H1 (cell line): ENCODE results near the gene RNF41. TPM values are rescaled to one million over a fixed set of nuclear protein-coding genes. Genes with fewer than 3 reads are reported as not detected.

Experiments used
- CTCF ChIA-PET: fragments of 300-600 bp; sonication (Branson Sonifier 250); formaldehyde crosslinking; loops from one replicate; lab custom pipeline; 2021; ENCODE audit not compliant: partially characterized antibody; lab: Charles Lee
- POLR2A ChIA-PET: fragments of 300-600 bp; sonication (Branson Sonifier 250); formaldehyde crosslinking; loops from one replicate; lab custom pipeline; 2021; ENCODE audit warnings: inconsistent platforms; ENCODE audit not compliant: partially characterized antibody; lab: Charles Lee
- DNase-seq, 2 experiments: peaks; one replicate each; pipeline versions ENCODE4 v3.0.0 to v3.0.0-alpha.2; 2010 to 2022; ENCODE audit warnings: low spot score in 2 of 2, low read depth in 1 of 2, mixed read lengths in 1 of 2
- FAIRE-seq: peaks from 2 replicates; lab custom pipeline; 2011; peaks lifted over from hg19 to GRCh38; lab: Jason Lieb, UNC
- H2AFZ ChIP-seq: 2 replicates; pipeline ENCODE4 v1.8.1; 2012; ENCODE audit warnings: low read length, inconsistent platforms
- H2AK5ac ChIP-seq: 2 replicates; pipeline ENCODE4 v1.6.1; 2013; ENCODE audit warnings: low read depth, low read length
- H2BK120ac ChIP-seq: replicated peaks from 2 replicates; pipeline ENCODE3; 2013; ENCODE audit warnings: low read depth, low read length, inconsistent platforms
- H2BK12ac ChIP-seq: 2 replicates; pipeline ENCODE4 v1.6.1; 2013; ENCODE audit warnings: low read depth, low read length
- H2BK15ac ChIP-seq: 2 replicates; pipeline ENCODE4 v1.6.1; 2013; ENCODE audit warnings: low read length
- H2BK20ac ChIP-seq: 2 replicates; pipeline ENCODE4 v1.6.1; 2013; ENCODE audit warnings: low read length
- H2BK5ac ChIP-seq: 2 replicates; pipeline ENCODE4 v1.6.1; 2013; ENCODE audit warnings: low read depth, low read length
- H3K14ac ChIP-seq: 2 replicates; pipeline ENCODE4 v1.6.1; 2013; ENCODE audit warnings: inconsistent platforms; ENCODE audit not compliant: insufficient read length
- H3K18ac ChIP-seq: 2 replicates; pipeline ENCODE4 v1.6.1; 2013; ENCODE audit warnings: low read length; ENCODE audit errors: extremely low read depth
- H3K23ac ChIP-seq: 2 replicates; pipeline ENCODE4 v1.6.1; 2013; ENCODE audit warnings: inconsistent platforms; ENCODE audit not compliant: insufficient read length
- H3K23me2 ChIP-seq: 2 replicates; pipeline ENCODE4 v1.6.1; 2013; ENCODE audit warnings: low read depth, low read length
- H3K27ac ChIP-seq: 2 replicates; pipeline ENCODE4 v1.6.1; 2011; ENCODE audit warnings: low read depth, low read length, inconsistent platforms
- H3K27me3 ChIP-seq, 4 experiments: replicated peaks in 1 of 4; 1 replicate in 1 of 4; 2 replicates in 3 of 4; pipeline versions ENCODE4 v1.6.1 to v1.8.1; 2011 to 2013; ENCODE audit warnings: low read length in 3 of 4, mild to moderate bottlenecking in 3 of 4, inconsistent platforms in 2 of 4, mixed read lengths in 2 of 4, moderate library complexity in 1 of 4; ENCODE audit not compliant: control insufficient read depth in 3 of 4, insufficient read depth in 3 of 4; ENCODE audit errors: extremely low read depth in 1 of 4
- H3K36me3 ChIP-seq, 4 experiments: 2 replicates each; pipeline versions ENCODE4 v1.6.1 to v1.8.1; 2011 to 2013; ENCODE audit warnings: mild to moderate bottlenecking in 4 of 4, low read length in 3 of 4, moderate library complexity in 2 of 4, control low read depth in 1 of 4, inconsistent platforms in 1 of 4; ENCODE audit not compliant: insufficient read depth in 4 of 4, control insufficient read depth in 2 of 4
- H3K4ac ChIP-seq: replicated peaks from 2 replicates; pipeline ENCODE3; 2013; ENCODE audit warnings: low read length, low read depth, mixed read lengths, inconsistent platforms; ENCODE audit not compliant: insufficient read length
- H3K4me1 ChIP-seq, 4 experiments: replicated peaks in 1 of 4; 1 replicate in 1 of 4; 2 replicates in 3 of 4; pipeline versions ENCODE4 v1.6.1 to v1.8.1; 2011 to 2013; ENCODE audit warnings: low read length in 3 of 4, inconsistent platforms in 2 of 4, mixed read lengths in 1 of 4; ENCODE audit not compliant: insufficient read depth in 4 of 4, control insufficient read depth in 3 of 4
- H3K4me2 ChIP-seq, 2 experiments: 2 replicates each; pipeline versions ENCODE4 v1.6.1 to v1.8.1; 2011 to 2013; ENCODE audit warnings: low read depth in 2 of 2, low read length in 2 of 2, control low read depth in 1 of 2, inconsistent platforms in 1 of 2, mild to moderate bottlenecking in 1 of 2; ENCODE audit not compliant: insufficient read depth in 1 of 2
- H3K4me3 ChIP-seq, 4 experiments: fragments of 200-600, 300-600 bp in 1 of 4; sonication (generic), shearing (Covaris generic), sonication (Bioruptor Twin) in 1 of 4; 2 replicates each; pipeline versions ENCODE4 v1.5.1 to v1.8.1; 2011 to 2016; ENCODE audit warnings: low read length in 4 of 4, low read depth in 3 of 4, control low read depth in 2 of 4, inconsistent platforms in 2 of 4, mild to moderate bottlenecking in 2 of 4, mixed read lengths in 1 of 4, moderate library complexity in 1 of 4; ENCODE audit not compliant: insufficient read depth in 2 of 4; ENCODE audit errors: extremely low read depth in 1 of 4
- H3K56ac ChIP-seq: replicated peaks from 2 replicates; pipeline ENCODE3; 2013; ENCODE audit warnings: low read depth, mild to moderate bottlenecking, mixed read lengths, low read length, inconsistent platforms; ENCODE audit not compliant: insufficient read length
- H3K79me1 ChIP-seq: 2 replicates; pipeline ENCODE4 v1.6.1; 2013; ENCODE audit warnings: low read depth, low read length, control low read depth
- H3K79me2 ChIP-seq, 2 experiments: 2 replicates each; pipeline versions ENCODE4 v1.6.1 to v1.8.1; 2012 to 2013; ENCODE audit warnings: low read length in 2 of 2, mild to moderate bottlenecking in 2 of 2, inconsistent platforms in 1 of 2; ENCODE audit not compliant: insufficient read depth in 2 of 2, control insufficient read depth in 1 of 2
- H3K9ac ChIP-seq, 4 experiments: replicated peaks in 1 of 4; 1 replicate in 1 of 4; 2 replicates in 3 of 4; pipeline versions ENCODE4 v1.6.1 to v1.8.1; 2011 to 2013; ENCODE audit warnings: low read depth in 3 of 4, low read length in 3 of 4, control low read depth in 2 of 4, mild to moderate bottlenecking in 2 of 4, moderate library complexity in 2 of 4, inconsistent platforms in 1 of 4; ENCODE audit errors: extremely low read depth in 1 of 4
- H3K9me3 ChIP-seq, 2 experiments: 2 replicates each; pipeline versions ENCODE4 v1.6.1 to v1.8.1; 2012 to 2013; ENCODE audit warnings: mild to moderate bottlenecking in 2 of 2, moderate library complexity in 2 of 2, control low read depth in 1 of 2, inconsistent platforms in 1 of 2, low read depth in 1 of 2, low read length in 1 of 2, mixed read lengths in 1 of 2; ENCODE audit not compliant: insufficient read depth in 2 of 2
- H4K20me1 ChIP-seq, 2 experiments: replicated peaks in 1 of 2; 2 replicates each; pipeline versions ENCODE3 to v1.8.1; 2011 to 2013; ENCODE audit warnings: inconsistent platforms in 2 of 2, low read length in 2 of 2, mild to moderate bottlenecking in 1 of 2; ENCODE audit not compliant: insufficient read depth in 2 of 2, control insufficient read depth in 1 of 2
- H4K5ac ChIP-seq: 2 replicates; pipeline ENCODE4 v1.6.1; 2013; ENCODE audit warnings: low read length, low read depth, mixed read lengths, inconsistent platforms; ENCODE audit not compliant: insufficient read length
- H4K8ac ChIP-seq: 2 replicates; pipeline ENCODE4 v1.8.0; 2013; ENCODE audit warnings: mild to moderate bottlenecking, moderate library complexity, low read length, inconsistent platforms; ENCODE audit not compliant: insufficient read depth; ENCODE audit errors: extremely low read depth
- H4K91ac ChIP-seq: replicated peaks from 2 replicates; pipeline ENCODE3; 2013; ENCODE audit warnings: low read length, mixed read lengths, inconsistent platforms; ENCODE audit not compliant: insufficient read length
- ATF3 ChIP-seq: IDR thresholded peaks from 2 replicates; pipeline ENCODE4 v1.6.1; 2011; ENCODE audit warnings: low read depth, mild to moderate bottlenecking, low read length; ENCODE audit not compliant: insufficient read depth
- HDAC2 ChIP-seq, 2 experiments: fragments of 300-600 bp in 1 of 2; sonication (generic) in 1 of 2; IDR thresholded peaks; 2 replicates each; pipeline ENCODE4 v1.6.1; 2011 to 2012; ENCODE audit warnings: low read depth in 2 of 2, low read length in 2 of 2, mild to moderate bottlenecking in 2 of 2, moderate library complexity in 2 of 2, borderline replicate concordance in 1 of 2, inconsistent platforms in 1 of 2
- NANOG ChIP-seq: IDR thresholded peaks from 2 replicates; pipeline ENCODE4 v1.6.1; 2011; ENCODE audit warnings: low read length, low read depth, mild to moderate bottlenecking, inconsistent platforms; ENCODE audit not compliant: insufficient read depth, poor library complexity, severe bottlenecking
- SIN3A ChIP-seq, 2 experiments: IDR thresholded peaks in 1 of 2; conservative IDR thresholded peaks in 1 of 2; 2 replicates each; pipeline ENCODE4 v1.6.1; 2011 to 2012; ENCODE audit warnings: low read length in 2 of 2, improper control_type of control experiment in 1 of 2, low read depth in 1 of 2, mild to moderate bottlenecking in 1 of 2
- SIRT6 ChIP-seq: IDR thresholded peaks from one replicate; pipeline ENCODE4 v1.7.1; 2012; ENCODE audit warnings: low read length, inconsistent platforms
- TAF7 ChIP-seq: optimal IDR thresholded peaks from 2 replicates; pipeline ENCODE3; 2011; ENCODE audit warnings: low read depth, mild to moderate bottlenecking, inconsistent platforms, low read length, moderate library complexity, borderline replicate concordance
- YY1 ChIP-seq: IDR thresholded peaks from 2 replicates; pipeline ENCODE4 v1.6.1; 2011; ENCODE audit warnings: low read depth, mild to moderate bottlenecking, low read length
- WGBS, 2 experiments: shearing (Covaris generic) in 1 of 2; methylation state at CpG; one replicate each; pipeline versions ENCODE4 v1.1.6 to v1.1.7; 2013 to 2015; ENCODE audit warnings: low lambda C conversion rate in 2 of 2, mixed read lengths in 2 of 2, inconsistent platforms in 1 of 2, low coverage in 1 of 2, missing lambda C conversion rate in 1 of 2; ENCODE audit not compliant: insufficient replicate concordance in 2 of 2, insufficient coverage in 1 of 2, insufficient read length in 1 of 2; ENCODE audit errors: extremely low coverage in 1 of 2, missing lambda C conversion rate in 1 of 2; 5-methylcytosine and 5-hydroxymethylcytosine counted together
- polyA plus RNA-seq, 7 experiments: library from polyadenylated mRNA; depleted of rRNA in 3 of 7; stranded (reverse) in 5 of 7; unstranded in 2 of 7; fragments of >200 nt in 5 of 7; fragments of 200-250 nt in 2 of 7; gene quantifications; 1 replicate in 5 of 7; 2 replicates in 1 of 7; 4 replicates in 1 of 7; pipeline versions ENCODE4 v1.2.1 to v1.2.3, GENCODE V29; 2011 to 2013; ENCODE audit warnings: missing spikeins in 2 of 7, mixed read lengths in 2 of 7
- total RNA-seq: library from RNA; stranded (reverse); fragmentation: NEBNext Ultra II Directional; extraction: Animal tissue kit (Norgen Biotek cat#: 25700); gene quantifications from 2 replicates; pipeline ENCODE4 v1.2.1, GENCODE V29; 2021
- TF ChIP-seq, protein P1 (sequence below), 3 experiments: IDR thresholded peaks; 1 replicate in 2 of 3; 2 replicates in 1 of 3; pipeline versions ENCODE4 v1.5.1 to v1.6.1; 2011; ENCODE audit warnings: low read length in 3 of 3, mild to moderate bottlenecking in 3 of 3, inconsistent platforms in 2 of 3, low read depth in 1 of 3, moderate library complexity in 1 of 3; ENCODE audit not compliant: insufficient read depth in 1 of 3; ENCODE audit errors: control extremely low read depth in 1 of 3

The RNF41 gene
- total and polyA plus RNA-seq, 2 of the 8 experiments (the other 6 are each of a cell fraction or from before 2014, with no cell fraction given): 55.5 to 98.6 TPM

DNA sequence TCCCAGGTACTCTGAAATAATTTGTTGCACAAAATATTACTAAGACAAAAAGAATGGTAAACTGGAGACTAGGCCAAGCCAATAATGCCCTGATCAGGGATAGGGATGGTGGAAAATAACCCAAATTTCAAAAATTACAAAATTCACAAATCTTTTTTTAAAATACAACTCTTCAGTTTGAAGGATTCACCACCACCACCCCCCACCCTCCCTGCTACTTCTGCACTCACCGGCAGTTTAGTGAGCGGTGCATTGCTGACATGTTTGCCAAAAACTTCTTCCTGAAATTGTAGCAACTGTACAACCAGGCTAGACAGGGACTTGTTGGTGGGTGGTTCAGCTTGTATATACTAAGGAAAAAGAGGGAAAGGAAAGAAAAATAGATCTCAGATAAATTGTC is 34.8 kb downstream of the RNF41 start:
- H2BK20ac ChIP-seq: no peak overlapping the region
- peaks cover 14 to 31% of the 10 kb centered on the region in 2 experiments for H3K79me2 ChIP-seq
- no peak overlapping the region for H3K4ac ChIP-seq
- peaks cover 3% of the 10 kb centered on the region; the same call in 1 of the 2 replicates for H3K79me1 ChIP-seq
- H2BK12ac ChIP-seq: no peak overlapping the region
- H3K23me2 ChIP-seq: peaks cover 11% of the 10 kb centered on the region
- FAIRE-seq (no peak), DNase-seq (no peak)
- no peak overlapping the region for H3K14ac ChIP-seq
- no peak overlapping the region for H4K5ac ChIP-seq
- H3K9me3 ChIP-seq: no peaks in the 10 kb centered on the region
- ChIA-PET CTCF (interaction anchor here (1.3 to 6.2 kb wide), 7 partner anchors 12 to 76 kb away, joined by 3 to 111 read pairs (median 11); partner anchors contain the start of genes ESYT1 and RNF41), POLR2A (interaction anchor here (1.1 to 26.3 kb wide), 8 partner anchors 12 to 1334 kb away, joined by 3 to 656 read pairs (median 56); partner anchors contain the start of genes DDIT3, MYL6, PA2G4 and RNF41)
- H3K4me1 ChIP-seq: peaks cover 2 to 8% (median 4%) of the 10 kb centered on the region in 4 experiments; a peak in 3 of 7 replicates
- H4K20me1 ChIP-seq: peaks cover 0 to 4% of the 10 kb centered on the region in 2 experiments
- H4K91ac ChIP-seq: no peak overlapping the region
- no peak overlapping the region for H3K4me3 ChIP-seq
- no peak overlapping the region for H3K27ac ChIP-seq
- no peak overlapping the region for H2BK5ac ChIP-seq
- H2BK120ac ChIP-seq: no peak overlapping the region
- H3K4me2 ChIP-seq: no peak overlapping the region; a peak in 1 of 4 replicates
- H3K9ac ChIP-seq: no peak overlapping the region
- H3K23ac ChIP-seq: no peak overlapping the region
- WGBS, 2 experiments: 83% methylated on average over 2 of the region's 2 CpGs; no CpG with 5 or more reads in 1 of the 2 experiments
- no peak overlapping the region for H2BK15ac ChIP-seq
- H3K18ac ChIP-seq: no peak overlapping the region
- H4K8ac ChIP-seq: no peak overlapping the region
- no peak overlapping the region for H2AK5ac ChIP-seq
- H3K36me3 ChIP-seq: peaks cover 21 to 44% (median 36%) of the 10 kb centered on the region in 4 experiments
- H3K27me3 ChIP-seq: no peaks in the 10 kb centered on the region
- no peak overlapping the region for H2AFZ ChIP-seq
- no peak overlapping the region for H3K56ac ChIP-seq
- no peak for TF ChIP-seq YY1
- TF ChIP-seq ATF3: no peak
- no peak for TF ChIP-seq NANOG
- TF ChIP-seq HDAC2 (IDR thresholded peaks at IDR 0.05; ENCODE audit: borderline replicate concordance in 1 of 2, low read depth in 2 of 2, low read length in 2 of 2): no peak
- no peak for TF ChIP-seq SIRT6
- TF ChIP-seq SIN3A (conservative IDR thresholded peaks at IDR 0.05 in 1 of 2, IDR thresholded peaks at IDR 0.05 in 1 of 2; ENCODE audit: low read depth in 1 of 2, low read length in 2 of 2): no peak
- TF ChIP-seq, protein P1, sequence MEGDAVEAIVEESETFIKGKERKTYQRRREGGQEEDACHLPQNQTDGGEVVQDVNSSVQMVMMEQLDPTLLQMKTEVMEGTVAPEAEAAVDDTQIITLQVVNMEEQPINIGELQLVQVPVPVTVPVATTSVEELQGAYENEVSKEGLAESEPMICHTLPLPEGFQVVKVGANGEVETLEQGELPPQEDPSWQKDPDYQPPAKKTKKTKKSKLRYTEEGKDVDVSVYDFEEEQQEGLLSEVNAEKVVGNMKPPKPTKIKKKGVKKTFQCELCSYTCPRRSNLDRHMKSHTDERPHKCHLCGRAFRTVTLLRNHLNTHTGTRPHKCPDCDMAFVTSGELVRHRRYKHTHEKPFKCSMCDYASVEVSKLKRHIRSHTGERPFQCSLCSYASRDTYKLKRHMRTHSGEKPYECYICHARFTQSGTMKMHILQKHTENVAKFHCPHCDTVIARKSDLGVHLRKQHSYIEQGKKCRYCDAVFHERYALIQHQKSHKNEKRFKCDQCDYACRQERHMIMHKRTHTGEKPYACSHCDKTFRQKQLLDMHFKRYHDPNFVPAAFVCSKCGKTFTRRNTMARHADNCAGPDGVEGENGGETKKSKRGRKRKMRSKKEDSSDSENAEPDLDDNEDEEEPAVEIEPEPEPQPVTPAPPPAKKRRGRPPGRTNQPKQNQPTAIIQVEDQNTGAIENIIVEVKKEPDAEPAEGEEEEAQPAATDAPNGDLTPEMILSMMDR (IDR thresholded peaks at IDR 0.05; ENCODE audit: control extremely low read depth in 1 of 3, insufficient read depth in 1 of 3, low read depth in 1 of 3, low read length in 3 of 3): no peak
- no peak for TF ChIP-seq TAF7
